K562 (cell line): ENCODE results near the gene MATN1. TPM values are rescaled to one million over a fixed set of nuclear protein-coding genes. Genes with fewer than 3 reads are reported as not detected.

ENCODE experiments used
- BACH1 ChIP-seq: fragments of 200-800 bp; sonication (Bioruptor generic); IDR thresholded peaks from 2 replicates; pipeline ENCODE4 v1.6.1; 2016; ENCODE audit warnings: missing genetic modification characterization, missing compliant biosample characterization
- CC2D1A ChIP-seq: fragments of 450-650 bp; IDR thresholded peaks from 2 replicates; pipeline ENCODE4 v1.6.1; 2017; ENCODE audit warnings: mild to moderate bottlenecking
- HDAC2 ChIP-seq: fragments of 450-650 bp; IDR thresholded peaks from 2 replicates; pipeline ENCODE4 v1.6.1; 2016; ENCODE audit warnings: mild to moderate bottlenecking
- KHSRP ChIP-seq: fragments of 450-650 bp; IDR thresholded peaks from 2 replicates; pipeline ENCODE4 v1.6.1; 2017
- NFRKB ChIP-seq: fragments of 450-650 bp; IDR thresholded peaks from 2 replicates; pipeline ENCODE4 v1.6.1; 2016; ENCODE audit warnings: low read depth
- NR2C2 ChIP-seq, 2 experiments: fragments of 200-800 bp in 1 of 2; sonication (Bioruptor generic) in 1 of 2; sonication (generic) in 1 of 2; formaldehyde crosslinking in 1 of 2; IDR thresholded peaks; 2 replicates each; pipeline versions ENCODE4 v1.6.1 to v1.8.0; 2016 to 2022; ENCODE audit warnings: mild to moderate bottlenecking in 1 of 2, missing compliant biosample characterization in 1 of 2, missing genetic modification characterization in 1 of 2, missing genetic modification reagents in 1 of 2
- PCBP2 ChIP-seq: fragments of 200-400 bp; formaldehyde crosslinking; IDR thresholded peaks from 2 replicates; pipeline ENCODE4 v1.6.1; 2018; ENCODE audit warnings: low read length, low read depth, mild to moderate bottlenecking, moderate library complexity; ENCODE audit not compliant: poor library complexity, severe bottlenecking
- RBM17 ChIP-seq: fragments of 200-400 bp; formaldehyde crosslinking; IDR thresholded peaks from 2 replicates; pipeline ENCODE4 v1.6.1; 2017; ENCODE audit warnings: low read depth, mild to moderate bottlenecking, low read length, borderline replicate concordance
- SREBF2 ChIP-seq: sonication (generic); formaldehyde crosslinking; IDR thresholded peaks from 2 replicates; pipeline ENCODE4 v1.4.0; 2020; ENCODE audit warnings: mild to moderate bottlenecking, missing genetic modification reagents
- TCFL5 ChIP-seq: fragments of 250-450 bp; sonication (Bioruptor Pico); conservative IDR thresholded peaks from 2 replicates; pipeline ENCODE4 v1.6.1; 2021; ENCODE audit warnings: mild to moderate bottlenecking, moderate library complexity, matching md5 sums
- ZBTB7A ChIP-seq: IDR thresholded peaks from 2 replicates; pipeline ENCODE4 v1.6.1; 2011; ENCODE audit warnings: low read depth, mild to moderate bottlenecking, low read length, moderate library complexity, borderline replicate concordance; ENCODE audit not compliant: control insufficient read depth
- ZNF134 ChIP-seq: fragments of 250-450 bp; sonication (Bioruptor Pico); conservative IDR thresholded peaks from 2 replicates; pipeline ENCODE4 v1.4.0; 2020
- ZNF444 ChIP-seq: fragments of 250-450 bp; sonication (Bioruptor Pico); IDR thresholded peaks from 2 replicates; pipeline ENCODE4 v1.4.0; 2020; ENCODE audit warnings: mild to moderate bottlenecking, moderate library complexity
- ZNF717 ChIP-seq: fragments of 250-450 bp; sonication (Bioruptor Pico); IDR thresholded peaks from 2 replicates; pipeline ENCODE4 v1.5.0; 2021
- ZNF77 ChIP-seq: fragments of 250-450 bp; sonication (Bioruptor Pico); IDR thresholded peaks from 2 replicates; pipeline ENCODE4 v1.5.0; 2020
- polyA plus RNA-seq, 8 experiments: library from polyadenylated mRNA; depleted of rRNA in 4 of 8; stranded (reverse) in 5 of 8; unstranded in 3 of 8; fragments of >200 nt; fragmentation: Nextera tagmentation in 2 of 8; fragmentation: Illumina TruSeq in 1 of 8; extraction: Ambion mirVana in 2 of 8; extraction: Trizol in 1 of 8; gene quantifications; 2 replicates each; pipeline versions ENCODE4 v1.2.1 to v1.2.3, GENCODE V29; 2011 to 2014; ENCODE audit warnings: inconsistent platforms in 1 of 8, missing spikeins in 1 of 8
- total RNA-seq, 7 experiments: library from RNA; depleted of rRNA in 6 of 7; stranded (reverse); fragments of >200 nt in 6 of 7; fragmentation: Illumina TruSeq in 2 of 7; extraction: Trizol in 2 of 7; gene quantifications; 2 replicates each; pipeline versions ENCODE4 v1.2.1 to v1.2.3, GENCODE V29; 2011 to 2021; ENCODE audit warnings: low replicate concordance in 1 of 7
- TF ChIP-seq, protein P1 (sequence below): fragments of 450-650 bp; IDR thresholded peaks from 2 replicates; pipeline ENCODE4 v1.6.1; 2017; ENCODE audit warnings: antibody characterized with exemption, mild to moderate bottlenecking
- TF ChIP-seq, protein P2 (sequence below): fragments of 450-650 bp; IDR thresholded peaks from 2 replicates; pipeline ENCODE4 v1.6.1; 2016; ENCODE audit warnings: borderline replicate concordance
- TF ChIP-seq, protein P3 (sequence below): sonication (generic); formaldehyde crosslinking; IDR thresholded peaks from 2 replicates; pipeline ENCODE4 v1.8.1; 2023; ENCODE audit warnings: mild to moderate bottlenecking, missing genetic modification reagents, moderate library complexity
- TF ChIP-seq, protein P4 (sequence below): sonication (generic); IDR thresholded peaks from 2 replicates; pipeline ENCODE4 v1.6.1; 2016

MATN1 gene
- total and polyA plus RNA-seq, 9 of the 15 experiments (the other 6 are each of a cell fraction or from before 2014, with no cell fraction given), result 0.10 to 2.3 (median 1.2) TPM

DNA sequence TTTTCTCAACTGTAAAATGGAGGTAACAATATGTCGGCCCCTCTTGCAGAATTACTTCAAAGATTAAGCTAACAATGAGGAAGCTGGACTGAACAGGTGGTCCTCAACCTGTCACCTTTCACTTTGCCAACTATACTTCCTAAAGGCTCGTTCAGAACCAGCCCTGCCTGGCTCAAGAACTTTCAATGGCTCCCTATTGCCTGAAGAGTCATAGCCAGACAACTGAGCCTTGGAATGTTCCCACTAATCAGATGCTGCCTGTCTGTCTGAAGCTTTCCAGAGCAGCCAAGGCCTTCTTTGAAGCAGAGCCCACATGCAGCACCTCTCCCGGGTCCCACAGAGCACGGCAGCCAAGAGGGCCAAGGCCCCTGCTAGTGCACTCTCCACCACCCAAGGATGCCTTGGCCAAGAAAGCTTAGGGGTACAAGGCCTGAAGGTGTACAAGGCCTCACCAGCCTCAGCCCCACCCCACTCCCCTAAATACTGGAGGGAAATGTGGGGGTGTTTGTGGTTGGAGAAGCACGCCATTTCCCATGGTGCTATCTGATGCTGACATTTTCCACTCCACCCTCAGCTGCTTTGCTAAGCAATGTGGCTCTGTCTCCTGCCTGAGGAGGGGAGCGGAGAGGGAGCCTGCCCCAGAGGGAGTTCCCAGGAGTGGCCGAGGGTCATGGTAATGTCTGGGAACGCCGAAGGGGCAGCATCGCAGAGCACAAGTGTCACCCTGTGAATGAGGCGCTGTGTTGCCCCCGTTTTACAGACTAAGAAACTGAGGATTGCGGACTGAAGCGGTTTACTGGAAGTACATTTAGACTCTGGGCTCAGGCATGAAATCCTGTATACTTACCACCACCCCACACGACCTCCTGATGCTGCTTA lies 42.4 kb upstream of the MATN1 start (continued):
- TF ChIP-seq ZBTB7A (no peak), RBM17 (no peak), PCBP2 (no peak), ZNF444 (CRISPR knock-in tag) (peak; percentile 29; the same call in 1 of the 2 replicates), NR2C2 (CRISPR knock-in tag; IDR thresholded peaks at IDR 0.05) (no peak), NR2C2 (tag; IDR thresholded peaks at IDR 0.05) (peak; percentile 47; the same call in 1 of the 2 replicates), TCFL5 (CRISPR knock-in tag) (0 out of 2 replicates have a peak, but pooled peaks have one; percentile 15), BACH1 (tag) (peak; percentile 47; the same call in 1 of the 2 replicates), SREBF2 (no peak), CC2D1A (0 out of 2 replicates have a peak, but pooled peaks have one; percentile 31), NFRKB (0 out of 2 replicates have a peak, but pooled peaks have one; percentile 59), HDAC2 (peak; percentile 89), ZNF717 (CRISPR knock-in tag) (no peak), ZNF134 (CRISPR knock-in tag) (no peak; the same call in 1 of the 2 replicates), ZNF77 (no peak), KHSRP (no peak)
- TF ChIP-seq, protein P1, sequence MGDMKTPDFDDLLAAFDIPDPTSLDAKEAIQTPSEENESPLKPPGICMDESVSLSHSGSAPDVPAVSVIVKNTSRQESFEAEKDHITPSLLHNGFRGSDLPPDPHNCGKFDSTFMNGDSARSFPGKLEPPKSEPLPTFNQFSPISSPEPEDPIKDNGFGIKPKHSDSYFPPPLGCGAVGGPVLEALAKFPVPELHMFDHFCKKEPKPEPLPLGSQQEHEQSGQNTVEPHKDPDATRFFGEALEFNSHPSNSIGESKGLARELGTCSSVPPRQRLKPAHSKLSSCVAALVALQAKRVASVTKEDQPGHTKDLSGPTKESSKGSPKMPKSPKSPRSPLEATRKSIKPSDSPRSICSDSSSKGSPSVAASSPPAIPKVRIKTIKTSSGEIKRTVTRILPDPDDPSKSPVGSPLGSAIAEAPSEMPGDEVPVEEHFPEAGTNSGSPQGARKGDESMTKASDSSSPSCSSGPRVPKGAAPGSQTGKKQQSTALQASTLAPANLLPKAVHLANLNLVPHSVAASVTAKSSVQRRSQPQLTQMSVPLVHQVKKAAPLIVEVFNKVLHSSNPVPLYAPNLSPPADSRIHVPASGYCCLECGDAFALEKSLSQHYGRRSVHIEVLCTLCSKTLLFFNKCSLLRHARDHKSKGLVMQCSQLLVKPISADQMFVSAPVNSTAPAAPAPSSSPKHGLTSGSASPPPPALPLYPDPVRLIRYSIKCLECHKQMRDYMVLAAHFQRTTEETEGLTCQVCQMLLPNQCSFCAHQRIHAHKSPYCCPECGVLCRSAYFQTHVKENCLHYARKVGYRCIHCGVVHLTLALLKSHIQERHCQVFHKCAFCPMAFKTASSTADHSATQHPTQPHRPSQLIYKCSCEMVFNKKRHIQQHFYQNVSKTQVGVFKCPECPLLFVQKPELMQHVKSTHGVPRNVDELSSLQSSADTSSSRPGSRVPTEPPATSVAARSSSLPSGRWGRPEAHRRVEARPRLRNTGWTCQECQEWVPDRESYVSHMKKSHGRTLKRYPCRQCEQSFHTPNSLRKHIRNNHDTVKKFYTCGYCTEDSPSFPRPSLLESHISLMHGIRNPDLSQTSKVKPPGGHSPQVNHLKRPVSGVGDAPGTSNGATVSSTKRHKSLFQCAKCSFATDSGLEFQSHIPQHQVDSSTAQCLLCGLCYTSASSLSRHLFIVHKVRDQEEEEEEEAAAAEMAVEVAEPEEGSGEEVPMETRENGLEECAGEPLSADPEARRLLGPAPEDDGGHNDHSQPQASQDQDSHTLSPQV, result peak; percentile 96
- TF ChIP-seq, protein P2, sequence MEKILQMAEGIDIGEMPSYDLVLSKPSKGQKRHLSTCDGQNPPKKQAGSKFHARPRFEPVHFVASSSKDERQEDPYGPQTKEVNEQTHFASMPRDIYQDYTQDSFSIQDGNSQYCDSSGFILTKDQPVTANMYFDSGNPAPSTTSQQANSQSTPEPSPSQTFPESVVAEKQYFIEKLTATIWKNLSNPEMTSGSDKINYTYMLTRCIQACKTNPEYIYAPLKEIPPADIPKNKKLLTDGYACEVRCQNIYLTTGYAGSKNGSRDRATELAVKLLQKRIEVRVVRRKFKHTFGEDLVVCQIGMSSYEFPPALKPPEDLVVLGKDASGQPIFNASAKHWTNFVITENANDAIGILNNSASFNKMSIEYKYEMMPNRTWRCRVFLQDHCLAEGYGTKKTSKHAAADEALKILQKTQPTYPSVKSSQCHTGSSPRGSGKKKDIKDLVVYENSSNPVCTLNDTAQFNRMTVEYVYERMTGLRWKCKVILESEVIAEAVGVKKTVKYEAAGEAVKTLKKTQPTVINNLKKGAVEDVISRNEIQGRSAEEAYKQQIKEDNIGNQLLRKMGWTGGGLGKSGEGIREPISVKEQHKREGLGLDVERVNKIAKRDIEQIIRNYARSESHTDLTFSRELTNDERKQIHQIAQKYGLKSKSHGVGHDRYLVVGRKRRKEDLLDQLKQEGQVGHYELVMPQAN, result 0 out of 2 replicates have a peak, but pooled peaks have one; percentile 22
- TF ChIP-seq, protein P3, sequence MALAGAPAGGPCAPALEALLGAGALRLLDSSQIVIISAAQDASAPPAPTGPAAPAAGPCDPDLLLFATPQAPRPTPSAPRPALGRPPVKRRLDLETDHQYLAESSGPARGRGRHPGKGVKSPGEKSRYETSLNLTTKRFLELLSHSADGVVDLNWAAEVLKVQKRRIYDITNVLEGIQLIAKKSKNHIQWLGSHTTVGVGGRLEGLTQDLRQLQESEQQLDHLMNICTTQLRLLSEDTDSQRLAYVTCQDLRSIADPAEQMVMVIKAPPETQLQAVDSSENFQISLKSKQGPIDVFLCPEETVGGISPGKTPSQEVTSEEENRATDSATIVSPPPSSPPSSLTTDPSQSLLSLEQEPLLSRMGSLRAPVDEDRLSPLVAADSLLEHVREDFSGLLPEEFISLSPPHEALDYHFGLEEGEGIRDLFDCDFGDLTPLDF, result no peak
- TF ChIP-seq, protein P4, sequence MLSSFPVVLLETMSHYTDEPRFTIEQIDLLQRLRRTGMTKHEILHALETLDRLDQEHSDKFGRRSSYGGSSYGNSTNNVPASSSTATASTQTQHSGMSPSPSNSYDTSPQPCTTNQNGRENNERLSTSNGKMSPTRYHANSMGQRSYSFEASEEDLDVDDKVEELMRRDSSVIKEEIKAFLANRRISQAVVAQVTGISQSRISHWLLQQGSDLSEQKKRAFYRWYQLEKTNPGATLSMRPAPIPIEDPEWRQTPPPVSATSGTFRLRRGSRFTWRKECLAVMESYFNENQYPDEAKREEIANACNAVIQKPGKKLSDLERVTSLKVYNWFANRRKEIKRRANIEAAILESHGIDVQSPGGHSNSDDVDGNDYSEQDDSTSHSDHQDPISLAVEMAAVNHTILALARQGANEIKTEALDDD, result no peak
